ENCODE measurements around the gene ANXA8. TPM values are rescaled to one million over a fixed set of nuclear protein-coding genes. Genes with fewer than 3 reads are reported as not detected.

The ANXA8 gene
- total and polyA plus RNA-seq, 4 donors = 0.68 to 19.7 (median 13.1) TPM

DNA sequence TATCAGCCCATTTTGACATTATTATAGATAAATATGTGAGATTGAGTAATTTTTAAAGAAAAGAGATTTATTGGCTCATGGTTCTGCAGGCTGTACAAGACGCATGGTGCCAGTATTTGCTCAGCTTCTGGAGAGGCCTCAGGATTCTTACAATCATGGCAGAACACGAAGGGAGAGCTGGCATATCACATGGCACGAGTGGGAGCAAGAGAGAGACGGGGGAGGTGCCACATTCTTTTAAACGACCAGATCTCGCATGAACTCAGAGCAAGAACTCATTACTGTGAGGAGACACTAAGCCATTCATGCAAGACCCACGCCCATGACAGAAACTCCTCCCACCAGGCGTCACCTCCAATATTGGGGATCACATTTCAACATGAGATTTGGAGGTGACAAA, 59.7 kb downstream of the ANXA8 start:
- TF ChIP-seq, protein P1, sequence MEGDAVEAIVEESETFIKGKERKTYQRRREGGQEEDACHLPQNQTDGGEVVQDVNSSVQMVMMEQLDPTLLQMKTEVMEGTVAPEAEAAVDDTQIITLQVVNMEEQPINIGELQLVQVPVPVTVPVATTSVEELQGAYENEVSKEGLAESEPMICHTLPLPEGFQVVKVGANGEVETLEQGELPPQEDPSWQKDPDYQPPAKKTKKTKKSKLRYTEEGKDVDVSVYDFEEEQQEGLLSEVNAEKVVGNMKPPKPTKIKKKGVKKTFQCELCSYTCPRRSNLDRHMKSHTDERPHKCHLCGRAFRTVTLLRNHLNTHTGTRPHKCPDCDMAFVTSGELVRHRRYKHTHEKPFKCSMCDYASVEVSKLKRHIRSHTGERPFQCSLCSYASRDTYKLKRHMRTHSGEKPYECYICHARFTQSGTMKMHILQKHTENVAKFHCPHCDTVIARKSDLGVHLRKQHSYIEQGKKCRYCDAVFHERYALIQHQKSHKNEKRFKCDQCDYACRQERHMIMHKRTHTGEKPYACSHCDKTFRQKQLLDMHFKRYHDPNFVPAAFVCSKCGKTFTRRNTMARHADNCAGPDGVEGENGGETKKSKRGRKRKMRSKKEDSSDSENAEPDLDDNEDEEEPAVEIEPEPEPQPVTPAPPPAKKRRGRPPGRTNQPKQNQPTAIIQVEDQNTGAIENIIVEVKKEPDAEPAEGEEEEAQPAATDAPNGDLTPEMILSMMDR (IDR thresholded peaks at IDR 0.05; ENCODE audit: control extremely low read depth, extremely low read depth) = no peak
- Histone ChIP-seq H3K9ac (ENCODE audit: insufficient read depth in 1 of 2, low read length in 2 of 2) (no peak overlapping the region), H3K27ac (ENCODE audit: low read depth in 1 of 2, low read length in 1 of 2) (no peak overlapping the region), H3K27me3 (ENCODE audit: control insufficient read depth in 3 of 3, insufficient read depth in 3 of 3, low read length in 2 of 3) (no peaks in the 10 kb centered on the region), H3K4me1 (ENCODE audit: control insufficient read depth in 5 of 5, insufficient read depth in 5 of 5, low read length in 5 of 5) (no peaks in the 10 kb centered on the region), H3K4me3 (no peak overlapping the region), H3K36me3 (ENCODE audit: control insufficient read depth in 4 of 4, insufficient read depth in 4 of 4, low read length in 4 of 4) (no peaks in the 10 kb centered on the region), H3K9me3 (ENCODE audit: control insufficient read depth in 4 of 4, insufficient read depth in 3 of 4, low read length in 3 of 4) (no peaks in the 10 kb centered on the region)
- DNase-seq (no peak), ATAC-seq (ENCODE audit: insufficient read depth, low FRiP score) (no peak)
- 72 to 83% methylated on average over 8 of the region's 8 CpGs for WGBS, 2 donors

DNA sequence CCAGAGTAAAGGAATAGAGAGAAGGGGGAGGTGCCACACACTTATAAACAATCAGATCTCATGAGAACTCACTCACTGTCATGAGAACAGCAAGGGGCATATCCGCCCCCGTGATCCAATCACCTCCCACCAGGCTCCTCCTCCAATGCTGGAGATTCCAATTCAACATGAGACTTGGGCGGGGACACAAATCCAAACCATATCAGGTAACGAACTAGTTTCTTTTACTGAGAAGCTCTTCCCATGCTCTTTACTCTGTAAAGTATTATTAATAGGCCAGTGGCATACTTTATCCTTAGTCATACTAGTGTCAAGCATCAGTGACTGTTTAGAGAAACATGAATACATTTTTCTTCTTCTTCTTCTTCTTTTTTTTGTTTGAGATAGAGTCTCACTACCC, 60.4 kb downstream of the ANXA8 start:
- Histone ChIP-seq H3K27me3 (ENCODE audit: control insufficient read depth in 3 of 3, insufficient read depth in 3 of 3, low read length in 2 of 3) (no peaks in the 10 kb centered on the region), H3K27ac (ENCODE audit: low read depth in 1 of 2, low read length in 1 of 2) (no peak overlapping the region), H3K36me3 (ENCODE audit: control insufficient read depth in 4 of 4, insufficient read depth in 4 of 4, low read length in 4 of 4) (no peaks in the 10 kb centered on the region), H3K4me3 (no peak overlapping the region), H3K9ac (ENCODE audit: insufficient read depth in 1 of 2, low read length in 2 of 2) (no peak overlapping the region), H3K4me1 (ENCODE audit: control insufficient read depth in 5 of 5, insufficient read depth in 5 of 5, low read length in 5 of 5) (no peaks in the 10 kb centered on the region), H3K9me3 (ENCODE audit: control insufficient read depth in 4 of 4, insufficient read depth in 3 of 4, low read length in 3 of 4) (no peaks in the 10 kb centered on the region)
- WGBS, 2 donors = 80 to 86% methylated on average over 4 of the region's 4 CpGs
- DNase-seq = no peak
- ATAC-seq (ENCODE audit: insufficient read depth, low FRiP score) = no peak
- TF ChIP-seq, protein P1 (IDR thresholded peaks at IDR 0.05; ENCODE audit: control extremely low read depth, extremely low read depth) = no peak

DNA sequence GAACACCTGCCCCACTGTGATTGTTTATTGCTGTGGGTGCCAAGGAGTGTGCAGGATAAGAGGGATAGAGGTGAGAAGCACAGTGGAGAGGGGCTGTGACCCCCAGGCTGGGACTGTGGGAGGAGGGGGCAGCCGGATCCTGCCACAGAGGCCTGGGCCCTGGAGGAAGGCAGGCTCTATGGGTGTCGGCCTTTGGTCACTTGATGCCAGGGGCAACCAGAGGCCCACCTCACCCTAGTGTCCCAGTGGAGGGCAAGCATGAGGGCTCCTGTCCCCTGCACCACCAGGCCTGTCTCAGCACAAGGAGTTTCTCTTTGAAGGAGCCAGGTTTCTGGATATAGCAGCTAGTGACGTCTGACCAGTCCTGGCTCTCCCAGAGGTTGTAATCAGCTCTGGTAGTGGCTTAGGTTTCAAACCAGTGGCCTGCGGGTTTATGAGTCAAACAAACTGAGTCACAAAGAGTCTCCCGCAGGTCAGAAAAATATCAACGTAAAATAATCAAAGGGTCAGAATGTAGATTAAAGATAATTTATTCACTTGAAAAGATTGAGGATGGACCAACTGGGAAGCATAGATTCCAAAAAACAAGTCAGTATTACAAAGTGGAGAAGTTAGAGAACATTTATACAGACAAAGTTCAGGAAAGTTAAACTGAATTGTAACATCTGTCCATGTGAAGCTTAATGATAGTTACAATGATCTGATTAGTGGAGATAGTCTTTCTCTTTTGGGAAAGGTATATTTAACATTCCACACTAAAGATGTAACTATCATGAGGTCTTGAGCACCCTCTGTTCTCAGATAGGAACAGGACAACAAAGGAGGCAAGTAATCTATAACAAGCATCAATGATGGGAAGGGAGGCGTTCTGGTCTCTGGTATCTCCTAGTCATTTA, 62.6 kb downstream of the ANXA8 start:
- Histone ChIP-seq H3K27me3 (ENCODE audit: control insufficient read depth in 3 of 3, insufficient read depth in 3 of 3, low read length in 2 of 3) (no peaks in the 10 kb centered on the region), H3K9me3 (ENCODE audit: control insufficient read depth in 4 of 4, insufficient read depth in 3 of 4, low read length in 3 of 4) (no peaks in the 10 kb centered on the region), H3K27ac (ENCODE audit: low read depth in 1 of 2, low read length in 1 of 2) (no peak overlapping the region), H3K4me1 (ENCODE audit: control insufficient read depth in 5 of 5, insufficient read depth in 5 of 5, low read length in 5 of 5) (no peaks in the 10 kb centered on the region), H3K9ac (ENCODE audit: insufficient read depth in 1 of 2, low read length in 2 of 2) (no peak overlapping the region), H3K36me3 (ENCODE audit: control insufficient read depth in 4 of 4, insufficient read depth in 4 of 4, low read length in 4 of 4) (no peaks in the 10 kb centered on the region), H3K4me3 (no peak overlapping the region)
- TF ChIP-seq, protein P1 (IDR thresholded peaks at IDR 0.05; ENCODE audit: control extremely low read depth, extremely low read depth) = no peak
- DNase-seq (no peak), ATAC-seq (ENCODE audit: insufficient read depth, low FRiP score) (no peak)
- WGBS, 2 donors = 93 to 96% methylated on average over 7 of the region's 7 CpGs
